NT2/D1 (cell line): Measurements from ENCODE around the gene IST1.

Experiments
- DNase-seq: peaks from one replicate; pipeline ENCODE4 v3.0.0-alpha.2; 2011; ENCODE audit warnings: low read depth, low spot score
- H3K27me3 ChIP-seq: 2 replicates; pipeline ENCODE4 v1.6.0; 2011; ENCODE audit warnings: mild to moderate bottlenecking; ENCODE audit not compliant: insufficient read length, insufficient read depth
- H3K36me3 ChIP-seq: 2 replicates; pipeline ENCODE4 v1.6.1; 2011; ENCODE audit warnings: mild to moderate bottlenecking, low read length, mixed read lengths; ENCODE audit not compliant: insufficient read depth, insufficient read length
- H3K4me1 ChIP-seq: 2 replicates; pipeline ENCODE4 v1.5.1; 2011; ENCODE audit not compliant: insufficient read depth, insufficient read length
- H3K4me3 ChIP-seq: 2 replicates; pipeline ENCODE4 v1.5.1; 2011; ENCODE audit warnings: low read depth; ENCODE audit not compliant: insufficient read length
- H3K9ac ChIP-seq: 2 replicates; pipeline ENCODE4 v1.6.0; 2011; ENCODE audit warnings: low read depth; ENCODE audit not compliant: insufficient read length
- H3K9me3 ChIP-seq: 2 replicates; pipeline ENCODE4 v1.5.1; 2011; ENCODE audit warnings: mild to moderate bottlenecking, low read length; ENCODE audit not compliant: insufficient read depth
- SUZ12 ChIP-seq: IDR thresholded peaks from 2 replicates; pipeline ENCODE4 v1.6.1; 2011; ENCODE audit not compliant: insufficient read length, insufficient read depth; ENCODE audit errors: extremely low read depth
- YY1 ChIP-seq: IDR thresholded peaks from 2 replicates; pipeline ENCODE4 v1.6.1; 2011; ENCODE audit not compliant: insufficient read length, insufficient read depth
- ZNF274 ChIP-seq: IDR thresholded peaks from 2 replicates; pipeline ENCODE4 v1.6.1; 2011; ENCODE audit warnings: mild to moderate bottlenecking, low read depth, low read length

Gene IST1

DNA sequence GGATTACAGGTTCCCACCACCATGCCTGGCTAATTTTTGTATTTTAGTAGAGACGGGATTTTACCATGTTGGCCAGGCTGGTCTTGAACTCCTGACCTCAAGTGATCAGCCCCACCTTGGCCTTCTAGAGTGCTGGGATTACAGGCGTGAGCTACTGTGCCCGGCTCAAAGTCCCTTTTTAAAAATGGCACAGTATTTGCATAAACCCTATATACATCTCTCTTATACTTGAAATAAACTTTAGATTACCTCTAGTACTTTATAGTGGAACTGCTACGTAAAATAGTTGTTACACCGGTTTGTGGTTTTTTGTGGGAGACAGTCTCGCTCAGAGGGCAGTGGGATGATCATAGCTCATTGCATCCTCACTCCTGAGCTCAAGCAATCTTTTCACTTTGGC lies 36.3 kb downstream of the IST1 start:
- peaks cover 61% of the 10 kb centered on the region for H3K36me3 ChIP-seq
- no peak overlapping the region for H3K9ac ChIP-seq
- no peaks in the 10 kb centered on the region for H3K9me3 ChIP-seq
- H3K4me3 ChIP-seq, result no peak overlapping the region
- H3K4me1 ChIP-seq, result peaks cover 9% of the 10 kb centered on the region
- TF ChIP-seq SUZ12 (no peak), ZNF274 (no peak), YY1 (no peak)
- H3K27me3 ChIP-seq, result no peaks in the 10 kb centered on the region
- no peak for DNase-seq

DNA sequence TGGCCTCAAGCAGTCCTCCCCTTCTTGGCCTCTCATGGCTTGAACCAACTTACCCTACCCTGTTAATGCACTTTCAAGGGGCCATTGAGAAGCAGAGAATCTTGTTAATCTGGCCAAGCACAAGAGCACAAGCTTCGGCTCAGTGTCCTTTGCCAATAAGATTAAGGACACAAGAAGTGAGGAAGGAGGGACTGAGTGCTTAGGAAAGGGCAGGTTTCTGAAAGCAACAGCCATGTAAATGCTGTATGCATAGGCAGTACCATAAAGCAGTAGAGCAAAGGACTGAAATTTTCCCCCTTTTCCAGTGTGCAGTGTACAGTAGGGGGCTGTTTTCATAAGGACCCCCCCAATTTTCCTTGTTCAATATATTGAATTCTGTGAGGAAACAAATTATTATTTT lies 37.7 kb downstream of the IST1 start:
- Histone ChIP-seq H3K4me1 (peaks cover 9% of the 10 kb centered on the region), H3K36me3 (peaks cover 47% of the 10 kb centered on the region), H3K9ac (no peak overlapping the region), H3K9me3 (no peaks in the 10 kb centered on the region), H3K4me3 (no peak overlapping the region), H3K27me3 (no peaks in the 10 kb centered on the region)
- no peak for DNase-seq
- TF ChIP-seq SUZ12 (no peak), ZNF274 (no peak), YY1 (no peak)

DNA sequence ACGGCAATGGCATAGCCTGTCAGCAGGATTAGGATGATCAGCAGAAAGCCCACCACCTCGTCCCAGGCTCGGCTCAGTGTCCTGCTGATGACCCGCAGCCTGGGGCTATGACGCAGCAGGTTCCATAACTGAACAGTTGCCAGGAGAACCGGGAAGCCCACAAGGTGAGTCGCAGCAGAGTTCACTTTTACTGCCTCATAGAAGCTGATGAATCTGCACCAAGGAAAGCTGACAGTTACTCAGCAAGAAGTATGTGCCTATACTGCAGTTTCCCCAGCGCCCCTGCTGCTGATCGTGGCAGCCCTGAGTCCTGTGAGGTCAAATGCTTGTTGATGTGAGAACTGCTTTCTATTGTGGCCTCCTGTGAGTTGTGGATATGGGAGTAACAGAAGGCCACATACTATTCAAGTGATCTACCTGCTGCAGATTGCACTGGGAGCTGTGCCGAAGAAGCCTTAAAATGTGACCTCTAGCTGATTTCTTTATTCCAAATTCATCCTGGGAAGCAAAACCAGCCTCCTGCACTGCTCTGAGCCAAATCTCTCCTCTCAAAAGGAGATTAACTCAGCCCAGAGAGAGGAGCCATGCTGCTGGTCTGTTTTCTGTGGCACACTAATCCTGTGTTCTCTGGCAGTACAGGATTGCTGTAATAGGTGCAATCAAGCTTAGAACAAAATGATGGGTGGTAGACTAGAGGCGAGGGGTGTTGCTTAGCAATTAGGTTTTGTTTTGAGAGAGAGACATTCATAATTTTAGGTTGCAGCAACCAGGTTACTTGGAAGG lies 38.8 kb downstream of the IST1 start:
- no peak overlapping the region for H3K4me3 ChIP-seq
- peaks cover 40% of the 10 kb centered on the region for H3K36me3 ChIP-seq
- H3K9me3 ChIP-seq, result peaks cover 4% of the 10 kb centered on the region; the same call in 1 of the 2 replicates
- TF ChIP-seq YY1 (no peak), SUZ12 (no peak), ZNF274 (no peak)
- no peak for DNase-seq
- peaks cover 9% of the 10 kb centered on the region for H3K4me1 ChIP-seq
- H3K9ac ChIP-seq, result no peak overlapping the region
- H3K27me3 ChIP-seq, result no peaks in the 10 kb centered on the region

DNA sequence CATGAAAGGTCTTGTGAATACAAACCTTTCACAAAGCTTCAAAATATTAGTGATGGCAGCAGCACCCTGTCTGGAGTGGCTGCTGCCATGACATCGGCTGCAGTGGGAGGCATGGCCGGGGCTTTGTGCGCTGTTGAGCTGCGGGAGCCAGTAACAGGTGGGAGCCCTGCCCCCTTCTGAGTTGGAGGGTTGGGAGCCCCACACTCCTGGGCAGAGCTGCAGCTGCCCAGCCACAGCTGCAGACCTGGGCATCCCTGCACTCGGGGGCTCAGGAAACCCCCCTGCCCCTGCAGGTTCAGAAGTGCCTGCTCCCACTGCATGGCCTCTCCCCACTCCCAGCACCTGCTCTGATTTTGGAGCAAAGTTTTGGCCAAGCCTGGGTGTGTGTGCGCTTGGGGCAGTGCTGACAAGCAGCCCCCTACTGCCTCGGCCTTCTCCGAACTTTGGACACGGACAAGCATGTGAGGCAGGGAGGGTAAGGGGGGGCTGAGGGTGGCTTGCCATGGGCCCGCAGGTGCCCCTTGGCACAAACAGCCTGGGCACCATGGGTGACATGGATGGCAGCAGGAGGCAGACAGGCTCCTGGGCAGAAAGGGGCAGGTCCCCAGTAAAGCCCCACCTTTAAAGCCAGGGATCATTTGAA lies 42.7 kb downstream of the IST1 start:
- Histone ChIP-seq H3K9ac (no peak overlapping the region), H3K4me3 (no peak overlapping the region), H3K27me3 (no peaks in the 10 kb centered on the region), H3K9me3 (peaks cover 4% of the 10 kb centered on the region; the same call in 1 of the 2 replicates), H3K4me1 (peaks cover 8% of the 10 kb centered on the region), H3K36me3 (peaks cover 10% of the 10 kb centered on the region)
- no peak for DNase-seq
- TF ChIP-seq YY1 (no peak), SUZ12 (no peak), ZNF274 (no peak)

DNA sequence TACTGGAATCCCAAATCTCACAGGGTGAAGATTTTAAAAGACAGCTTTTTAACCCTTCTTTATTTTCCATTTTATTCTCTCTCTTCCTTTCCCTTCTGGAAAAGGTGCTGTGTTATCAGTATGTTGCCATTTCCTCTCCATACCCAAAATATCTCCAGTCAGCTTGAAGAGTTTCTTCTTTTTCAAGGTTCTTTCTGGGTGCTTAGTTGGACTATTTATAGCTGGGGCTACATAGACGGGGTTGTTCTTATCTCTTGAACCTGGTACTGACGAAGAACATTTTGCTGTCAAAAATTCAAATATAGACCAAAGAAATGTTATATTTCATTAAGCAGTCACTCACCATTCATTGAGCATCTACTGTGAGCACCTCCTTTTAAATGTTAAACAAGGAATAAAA lies 48.6 kb downstream of the IST1 start:
- Histone ChIP-seq H3K9ac (no peak overlapping the region), H3K27me3 (no peaks in the 10 kb centered on the region), H3K4me1 (no peaks in the 10 kb centered on the region), H3K36me3 (no peaks in the 10 kb centered on the region), H3K4me3 (no peak overlapping the region), H3K9me3 (no peaks in the 10 kb centered on the region)
- TF ChIP-seq YY1 (no peak), ZNF274 (no peak), SUZ12 (no peak)
- no peak for DNase-seq

DNA sequence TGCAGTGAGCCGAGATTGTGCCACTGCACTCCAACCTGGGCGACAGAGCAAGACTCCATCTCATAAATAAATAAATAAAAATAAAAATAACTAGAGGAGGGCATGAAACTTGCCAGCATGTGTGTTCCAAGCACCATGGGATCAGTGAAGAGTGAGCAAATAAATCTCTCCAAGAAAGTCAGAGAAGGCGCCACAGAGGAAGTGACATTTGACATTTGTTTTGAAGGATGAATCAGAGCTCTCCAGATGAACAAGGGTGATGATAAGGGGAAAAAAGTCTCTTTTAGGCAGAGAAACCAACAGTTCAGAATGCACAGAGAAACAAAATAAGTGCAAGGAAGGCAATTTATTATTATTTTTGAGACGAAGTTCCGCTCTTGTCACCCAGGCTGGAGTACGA lies 50.3 kb downstream of the IST1 start:
- no peaks in the 10 kb centered on the region for H3K9me3 ChIP-seq
- H3K36me3 ChIP-seq, result no peaks in the 10 kb centered on the region
- no peak overlapping the region for H3K4me3 ChIP-seq
- no peaks in the 10 kb centered on the region for H3K27me3 ChIP-seq
- H3K9ac ChIP-seq, result no peak overlapping the region
- no peak for TF ChIP-seq SUZ12
- no peak for TF ChIP-seq YY1
- TF ChIP-seq ZNF274, result no peak
- no peak for DNase-seq
- H3K4me1 ChIP-seq, result no peaks in the 10 kb centered on the region

DNA sequence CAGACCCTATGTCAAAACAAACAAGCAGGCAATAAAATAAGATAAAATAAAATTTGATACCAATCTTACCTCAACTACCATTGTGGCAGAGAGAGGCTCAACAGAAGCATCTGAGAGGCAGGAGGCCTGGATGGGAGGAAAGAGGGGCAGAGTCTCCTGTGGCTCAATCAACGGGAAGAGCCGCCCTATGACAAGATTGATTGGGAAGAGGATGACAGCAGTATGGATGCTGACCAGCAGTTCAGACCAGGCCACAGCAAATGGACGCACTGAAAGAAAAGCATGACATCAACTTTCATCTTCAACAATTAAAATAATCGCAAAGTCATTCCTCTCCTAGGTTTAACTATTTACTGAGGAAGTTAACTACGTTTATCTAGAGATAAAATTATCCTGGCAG lies 57.5 kb downstream of the IST1 start:
- Histone ChIP-seq H3K27me3 (no peaks in the 10 kb centered on the region), H3K4me3 (no peak overlapping the region), H3K9me3 (no peaks in the 10 kb centered on the region), H3K9ac (no peak overlapping the region), H3K36me3 (no peaks in the 10 kb centered on the region), H3K4me1 (no peaks in the 10 kb centered on the region)
- no peak for DNase-seq
- TF ChIP-seq ZNF274 (no peak), YY1 (no peak), SUZ12 (no peak)
